ENCODE measurements around the gene RAB8B.

RAB8B gene

GRCh38 chr15:63288778-63289378 lies 99.5 kb downstream of the RAB8B start:
- Histone ChIP-seq H2AFZ (ENCODE audit: low read length, unreplicated experiment) (peak overlapping the region; percentile 47), H3K4me1 (ENCODE audit: control insufficient read depth, insufficient read depth, low read length, unreplicated experiment) (peaks cover 38% of the 10 kb centered on the region), H3K4me3 (ENCODE audit: low read depth, low read length) (peak overlapping the region; percentile 49; the same call in 1 of the 2 replicates)

GRCh38 chr15:63291507-63291906 lies 102.1 kb downstream of the RAB8B start:
- Histone ChIP-seq H3K4me1 (ENCODE audit: control insufficient read depth, insufficient read depth, low read length, unreplicated experiment) (peaks cover 37% of the 10 kb centered on the region), H3K4me3 (ENCODE audit: low read depth, low read length) (no peak overlapping the region), H3K79me2 (ENCODE audit: control insufficient read depth, insufficient read depth, low read length, unreplicated experiment) (no peaks in the 10 kb centered on the region), H3K27ac (ENCODE audit: low read depth, low read length) (peak overlapping the region; percentile 93), H3K36me3 (ENCODE audit: insufficient read depth, low read length) (peaks cover 7% of the 10 kb centered on the region), H3K27me3 (ENCODE audit: insufficient read depth, low read length) (no peaks in the 10 kb centered on the region), H2AFZ (ENCODE audit: low read length, unreplicated experiment) (no peak overlapping the region)

More at GRCh38 chr15:63288778-63289378, 99.5 kb downstream of the RAB8B start:
- Histone ChIP-seq H3K36me3 (ENCODE audit: insufficient read depth, low read length) (peaks cover 14% of the 10 kb centered on the region), H3K27me3 (ENCODE audit: insufficient read depth, low read length) (no peaks in the 10 kb centered on the region), H3K27ac (ENCODE audit: low read depth, low read length) (peak overlapping the region; percentile 20), H3K79me2 (ENCODE audit: control insufficient read depth, insufficient read depth, low read length, unreplicated experiment) (no peaks in the 10 kb centered on the region)

- H3K27me3 ChIP-seq (ENCODE audit: insufficient read depth, low read length): no peaks in the 10 kb centered on the region
- H3K4me1 ChIP-seq (ENCODE audit: control insufficient read depth, insufficient read depth, low read length, unreplicated experiment): peaks cover 30% of the 10 kb centered on the region
- peaks cover 7% of the 10 kb centered on the region for H3K36me3 ChIP-seq (ENCODE audit: insufficient read depth, low read length)
- peak overlapping the region; percentile 93 for H3K27ac ChIP-seq (ENCODE audit: low read depth, low read length)
- no peaks in the 10 kb centered on the region for H3K79me2 ChIP-seq (ENCODE audit: control insufficient read depth, insufficient read depth, low read length, unreplicated experiment)
- no peak overlapping the region for H3K4me3 ChIP-seq (ENCODE audit: low read depth, low read length)
- no peak overlapping the region for H2AFZ ChIP-seq (ENCODE audit: low read length, unreplicated experiment)
These were observed 102.8 kb downstream of the RAB8B start for GRCh38 chr15:63292241-63292640.

GRCh38 chr15:63292771-63293170 lies 103.4 kb downstream of the RAB8B start:
- Histone ChIP-seq H2AFZ (ENCODE audit: low read length, unreplicated experiment) (no peak overlapping the region), H3K27me3 (ENCODE audit: insufficient read depth, low read length) (no peaks in the 10 kb centered on the region), H3K79me2 (ENCODE audit: control insufficient read depth, insufficient read depth, low read length, unreplicated experiment) (no peaks in the 10 kb centered on the region), H3K36me3 (ENCODE audit: insufficient read depth, low read length) (peaks cover 7% of the 10 kb centered on the region), H3K27ac (ENCODE audit: low read depth, low read length) (peak overlapping the region; percentile 93; the same call in 1 of the 2 replicates), H3K4me1 (ENCODE audit: control insufficient read depth, insufficient read depth, low read length, unreplicated experiment) (peaks cover 27% of the 10 kb centered on the region), H3K4me3 (ENCODE audit: low read depth, low read length) (no peak overlapping the region)

GRCh38 chr15:63294359-63294758 lies 105.0 kb downstream of the RAB8B start:
- Histone ChIP-seq H3K4me1 (ENCODE audit: control insufficient read depth, insufficient read depth, low read length, unreplicated experiment) (peaks cover 21% of the 10 kb centered on the region), H3K79me2 (ENCODE audit: control insufficient read depth, insufficient read depth, low read length, unreplicated experiment) (no peaks in the 10 kb centered on the region), H3K36me3 (ENCODE audit: insufficient read depth, low read length) (peaks cover 7% of the 10 kb centered on the region), H3K27ac (ENCODE audit: low read depth, low read length) (no peak overlapping the region), H3K4me3 (ENCODE audit: low read depth, low read length) (no peak overlapping the region), H3K27me3 (ENCODE audit: insufficient read depth, low read length) (no peaks in the 10 kb centered on the region), H2AFZ (ENCODE audit: low read length, unreplicated experiment) (no peak overlapping the region)

- H3K27ac ChIP-seq (ENCODE audit: low read depth, low read length): no peak overlapping the region
- H3K27me3 ChIP-seq (ENCODE audit: insufficient read depth, low read length): no peaks in the 10 kb centered on the region
- no peak overlapping the region for H3K4me3 ChIP-seq (ENCODE audit: low read depth, low read length)
- no peaks in the 10 kb centered on the region for H3K79me2 ChIP-seq (ENCODE audit: control insufficient read depth, insufficient read depth, low read length, unreplicated experiment)
- H3K36me3 ChIP-seq (ENCODE audit: insufficient read depth, low read length): peaks cover 7% of the 10 kb centered on the region
- H2AFZ ChIP-seq (ENCODE audit: low read length, unreplicated experiment): no peak overlapping the region
- H3K4me1 ChIP-seq (ENCODE audit: control insufficient read depth, insufficient read depth, low read length, unreplicated experiment): peaks cover 19% of the 10 kb centered on the region
These were observed 105.9 kb downstream of the RAB8B start for GRCh38 chr15:63295341-63295740.

- Histone ChIP-seq H3K4me3 (ENCODE audit: low read depth, low read length) (no peak overlapping the region), H2AFZ (ENCODE audit: low read length, unreplicated experiment) (no peak overlapping the region), H3K79me2 (ENCODE audit: control insufficient read depth, insufficient read depth, low read length, unreplicated experiment) (no peaks in the 10 kb centered on the region), H3K36me3 (ENCODE audit: insufficient read depth, low read length) (peaks cover 7% of the 10 kb centered on the region), H3K27ac (ENCODE audit: low read depth, low read length) (no peak overlapping the region), H3K27me3 (ENCODE audit: insufficient read depth, low read length) (no peaks in the 10 kb centered on the region), H3K4me1 (ENCODE audit: control insufficient read depth, insufficient read depth, low read length, unreplicated experiment) (peaks cover 11% of the 10 kb centered on the region)
These were observed 106.8 kb downstream of the RAB8B start for GRCh38 chr15:63296195-63296594.

GRCh38 chr15:63299943-63300575 lies 110.7 kb downstream of the RAB8B start:
- Histone ChIP-seq H3K36me3 (ENCODE audit: insufficient read depth, low read length) (0 out of 2 replicates have a peak, but pooled peaks cover 5% of the 10 kb centered on the region), H3K27me3 (ENCODE audit: insufficient read depth, low read length) (no peaks in the 10 kb centered on the region), H3K4me3 (ENCODE audit: low read depth, low read length) (no peak overlapping the region), H2AFZ (ENCODE audit: low read length, unreplicated experiment) (no peak overlapping the region), H3K27ac (ENCODE audit: low read depth, low read length) (no peak overlapping the region), H3K4me1 (ENCODE audit: control insufficient read depth, insufficient read depth, low read length, unreplicated experiment) (no peaks in the 10 kb centered on the region), H3K79me2 (ENCODE audit: control insufficient read depth, insufficient read depth, low read length, unreplicated experiment) (no peaks in the 10 kb centered on the region)

- no peak overlapping the region for H2AFZ ChIP-seq (ENCODE audit: low read length, unreplicated experiment)
- no peaks in the 10 kb centered on the region for H3K79me2 ChIP-seq (ENCODE audit: control insufficient read depth, insufficient read depth, low read length, unreplicated experiment)
- H3K36me3 ChIP-seq (ENCODE audit: insufficient read depth, low read length): peaks cover 12% of the 10 kb centered on the region
- H3K4me1 ChIP-seq (ENCODE audit: control insufficient read depth, insufficient read depth, low read length, unreplicated experiment): no peaks in the 10 kb centered on the region
- no peak overlapping the region for H3K4me3 ChIP-seq (ENCODE audit: low read depth, low read length)
- no peak overlapping the region for H3K27ac ChIP-seq (ENCODE audit: low read depth, low read length)
- no peaks in the 10 kb centered on the region for H3K27me3 ChIP-seq (ENCODE audit: insufficient read depth, low read length)
These were observed 111.7 kb downstream of the RAB8B start for GRCh38 chr15:63301088-63301487.

- Histone ChIP-seq H3K4me3 (ENCODE audit: low read depth, low read length) (no peak overlapping the region), H2AFZ (ENCODE audit: low read length, unreplicated experiment) (no peak overlapping the region), H3K27me3 (ENCODE audit: insufficient read depth, low read length) (no peaks in the 10 kb centered on the region), H3K36me3 (ENCODE audit: insufficient read depth, low read length) (peaks cover 15% of the 10 kb centered on the region), H3K79me2 (ENCODE audit: control insufficient read depth, insufficient read depth, low read length, unreplicated experiment) (no peaks in the 10 kb centered on the region), H3K4me1 (ENCODE audit: control insufficient read depth, insufficient read depth, low read length, unreplicated experiment) (no peaks in the 10 kb centered on the region), H3K27ac (ENCODE audit: low read depth, low read length) (no peak overlapping the region)
These were observed 115.9 kb downstream of the RAB8B start for GRCh38 chr15:63305260-63305659.

GRCh38 chr15:63306492-63307073 lies 117.2 kb downstream of the RAB8B start:
- no peaks in the 10 kb centered on the region for H3K27me3 ChIP-seq (ENCODE audit: insufficient read depth, low read length)
- no peaks in the 10 kb centered on the region for H3K4me1 ChIP-seq (ENCODE audit: control insufficient read depth, insufficient read depth, low read length, unreplicated experiment)
- no peaks in the 10 kb centered on the region for H3K79me2 ChIP-seq (ENCODE audit: control insufficient read depth, insufficient read depth, low read length, unreplicated experiment)
- H3K4me3 ChIP-seq (ENCODE audit: low read depth, low read length): no peak overlapping the region
- H3K27ac ChIP-seq (ENCODE audit: low read depth, low read length): no peak overlapping the region
- H3K36me3 ChIP-seq (ENCODE audit: insufficient read depth, low read length): peaks cover 15% of the 10 kb centered on the region
- no peak overlapping the region for H2AFZ ChIP-seq (ENCODE audit: low read length, unreplicated experiment)
